HCT116 (cell line): ENCODE results near the gene TULP3. TPM values are rescaled to one million over a fixed set of nuclear protein-coding genes. Genes with fewer than 3 reads are reported as not detected.

Experiments
- ATAC-seq: fragments of 200-7000 bp; cut with Tn5 transposase; 2 replicates; pipeline ENCODE4 v1.9.1; 2020; ENCODE audit warnings: mild to moderate bottlenecking, moderate library complexity
- BruUV-seq: library from RNA; stranded (reverse); fragments of 400-500 nt; replicated peaks from 2 replicates; lab custom pipeline; 2021; lab: Mats Ljungman, UMichigan
- CTCF ChIA-PET: fragments of 300-600 bp; sonication (Branson Sonifier 250); formaldehyde crosslinking; loops from one replicate; lab custom pipeline; 2021; ENCODE audit warnings: antibody characterized with exemption; lab: Charles Lee
- POLR2A ChIA-PET: fragments of 300-600, 350-600 bp; sonication (Branson Sonifier 250); formaldehyde crosslinking; loops from one replicate; lab custom pipeline; 2021; ENCODE audit warnings: antibody characterized with exemption; lab: Charles Lee
- RAD21 ChIA-PET, 2 experiments: fragments of 300-600 bp; sonication (Branson Sonifier 250); formaldehyde crosslinking; loops; one replicate each; lab custom pipeline; 2023; ENCODE audit warnings: low total read pairs in 2 of 2; ENCODE audit not compliant: uncharacterized antibody in 2 of 2, unreplicated experiment in 2 of 2, low non-redundant PET in 1 of 2; lab: Charles Lee
- DNase-seq: peaks from one replicate; pipeline ENCODE4 v3.0.0-alpha.2; 2010; ENCODE audit warnings: low read depth, low spot score
- H2AFZ ChIP-seq: fragments of 200-600 bp; shearing (Covaris generic), sonication (generic); 2 replicates; pipeline ENCODE4 v1.6.1; 2017; ENCODE audit warnings: low read depth, mixed run types, mixed read lengths, antibody characterized with exemption, low read length; ENCODE audit not compliant: poor library complexity, severe bottlenecking
- H3K27ac ChIP-seq: 2 replicates; pipeline ENCODE4 v1.5.1; 2012; ENCODE audit warnings: low read depth, low read length
- H3K27me3 ChIP-seq: fragments of 200-600 bp; sonication (generic); 2 replicates; pipeline ENCODE4 v1.6.1; 2016; ENCODE audit warnings: mixed run types, low read length, mixed read lengths; ENCODE audit not compliant: insufficient read depth
- H3K36me3 ChIP-seq, 2 experiments: fragments of 200-500 bp in 1 of 2; fragments of 200-600 bp in 1 of 2; sonication (Bioruptor generic) in 1 of 2; sonication (generic) in 1 of 2; 2 replicates each; pipeline versions ENCODE4 v1.5.1 to v1.6.1; 2014 to 2016; ENCODE audit warnings: low read length in 2 of 2, inconsistent platforms in 1 of 2, mixed read lengths in 1 of 2, mixed run types in 1 of 2; ENCODE audit not compliant: insufficient read depth in 2 of 2, control insufficient read depth in 1 of 2
- H3K4me1 ChIP-seq, 2 experiments: fragments of 200-600 bp in 1 of 2; sonication (generic) in 1 of 2; 2 replicates each; pipeline versions ENCODE4 v1.5.1 to v1.6.1; 2012 to 2017; ENCODE audit warnings: low read length in 2 of 2, inconsistent platforms in 1 of 2, mild to moderate bottlenecking in 1 of 2, mixed read lengths in 1 of 2, mixed run types in 1 of 2, moderate library complexity in 1 of 2; ENCODE audit not compliant: insufficient read depth in 2 of 2, control insufficient read depth in 1 of 2
- H3K4me2 ChIP-seq: fragments of 200-600 bp; sonication (generic); 2 replicates; pipeline ENCODE4 v1.6.1; 2017; ENCODE audit warnings: mixed run types, low read length, mixed read lengths
- H3K4me3 ChIP-seq, 2 experiments: fragments of 200-600 bp in 1 of 2; sonication (generic) in 1 of 2; replicated peaks in 1 of 2; 2 replicates each; pipeline ENCODE4 v1.5.1; 2011 to 2016; ENCODE audit warnings: low read length in 2 of 2, control low read depth in 1 of 2, low read depth in 1 of 2, mild to moderate bottlenecking in 1 of 2, mixed read lengths in 1 of 2, mixed run types in 1 of 2
- H3K79me2 ChIP-seq: fragments of 200-600 bp; sonication (generic); 2 replicates; pipeline ENCODE4 v1.6.1; 2017; ENCODE audit warnings: mild to moderate bottlenecking, mixed run types, low read length, moderate library complexity, mixed read lengths; ENCODE audit not compliant: insufficient read depth
- H3K9ac ChIP-seq: fragments of 200-600 bp; sonication (generic); 2 replicates; pipeline ENCODE4 v1.6.1; 2016; ENCODE audit warnings: low read length, mixed read lengths
- H3K9me2 ChIP-seq: fragments of 200-600 bp; sonication (generic), shearing (Covaris generic); 2 replicates; pipeline ENCODE4 v1.6.1; 2017; ENCODE audit warnings: mixed run types, mild to moderate bottlenecking, moderate library complexity; ENCODE audit not compliant: insufficient read depth
- H3K9me3 ChIP-seq, 2 experiments: fragments of 200-500 bp in 1 of 2; fragments of 200-600 bp in 1 of 2; sonication (Bioruptor generic) in 1 of 2; sonication (generic) in 1 of 2; 2 replicates each; pipeline ENCODE4 v1.6.1; 2014 to 2017; ENCODE audit warnings: low read length in 2 of 2, mixed read lengths in 2 of 2, inconsistent platforms in 1 of 2, low read depth in 1 of 2, mild to moderate bottlenecking in 1 of 2, mixed run types in 1 of 2, moderate library complexity in 1 of 2; ENCODE audit not compliant: control insufficient read depth in 1 of 2, insufficient read depth in 1 of 2
- H4K20me1 ChIP-seq: fragments of 200-600 bp; sonication (generic), shearing (Covaris generic); 2 replicates; pipeline ENCODE4 v1.6.1; 2017; ENCODE audit warnings: mixed run types, mild to moderate bottlenecking, moderate library complexity; ENCODE audit not compliant: insufficient read depth
- CBX3 ChIP-seq: IDR thresholded peaks from 2 replicates; pipeline ENCODE4 v1.6.1; 2012; ENCODE audit warnings: low read depth
- CEBPB ChIP-seq: IDR thresholded peaks from 2 replicates; pipeline ENCODE4 v1.6.1; 2012; ENCODE audit warnings: low read depth
- CTCF ChIP-seq, 3 experiments: fragments of 200-600 bp in 1 of 3; sonication (generic) in 1 of 3; IDR thresholded peaks in 2 of 3; conservative IDR thresholded peaks in 1 of 3; 2 replicates each; pipeline ENCODE4 v1.5.1; 2012 to 2017; ENCODE audit warnings: low read depth in 2 of 3, low read length in 2 of 3, antibody characterized with exemption in 1 of 3, borderline replicate concordance in 1 of 3, control low read depth in 1 of 3, mild to moderate bottlenecking in 1 of 3, mixed read lengths in 1 of 3, mixed run types in 1 of 3, moderate library complexity in 1 of 3; ENCODE audit not compliant: insufficient read depth in 1 of 3
- EGR1 ChIP-seq: IDR thresholded peaks from 2 replicates; pipeline ENCODE4 v1.6.1; 2012; ENCODE audit warnings: low read depth
- ELF1 ChIP-seq: IDR thresholded peaks from 2 replicates; pipeline ENCODE4 v1.6.1; 2012; ENCODE audit warnings: low read depth, borderline replicate concordance
- EZH2 ChIP-seq: fragments of 200-600 bp; sonication (generic); IDR thresholded peaks from 2 replicates; pipeline ENCODE4 v1.6.1; 2017; ENCODE audit warnings: antibody characterized with exemption, mixed run types
- EZH2phosphoT487 ChIP-seq: fragments of 200-600 bp; IDR thresholded peaks from 2 replicates; pipeline ENCODE4 v1.6.1; 2018; ENCODE audit warnings: antibody characterized with exemption, borderline replicate concordance
- JUND ChIP-seq: IDR thresholded peaks from 2 replicates; pipeline ENCODE4 v1.6.1; 2012
- REST ChIP-seq: IDR thresholded peaks from 2 replicates; pipeline ENCODE4 v1.6.1; 2012; ENCODE audit warnings: low read depth
- SRF ChIP-seq: IDR thresholded peaks from 2 replicates; pipeline ENCODE4 v1.6.1; 2012; ENCODE audit warnings: low read depth
- TCF7L2 ChIP-seq: IDR thresholded peaks from 2 replicates; pipeline ENCODE4 v1.7.0; 2011; ENCODE audit warnings: borderline replicate concordance, inconsistent platforms; ENCODE audit not compliant: insufficient read depth, insufficient read length; ENCODE audit errors: extremely low read depth
- YY1 ChIP-seq: IDR thresholded peaks from 2 replicates; pipeline ENCODE4 v1.6.1; 2011; ENCODE audit warnings: low read length, low read depth, moderate library complexity, mild to moderate bottlenecking; ENCODE audit not compliant: insufficient replicate concordance; ENCODE audit errors: extremely low read depth
- ZFX ChIP-seq: fragments of 450-650 bp; IDR thresholded peaks from 2 replicates; pipeline ENCODE4 v1.6.1; 2017
- intact Hi-C: fragments of 100-400 bp; cut with micrococcal nuclease; formaldehyde crosslinking; loops from 2 replicates; pipeline ENCODE4 v1.10.0; 2022
- total RNA-seq: library from RNA; stranded (reverse); gene quantifications from one replicate; pipeline ENCODE4 v1.2.1, GENCODE V29; 2021; ENCODE audit not compliant: unreplicated experiment

The TULP3 gene
- total RNA-seq, 1 experiment from 2014 or later: 21.3 TPM

DNA sequence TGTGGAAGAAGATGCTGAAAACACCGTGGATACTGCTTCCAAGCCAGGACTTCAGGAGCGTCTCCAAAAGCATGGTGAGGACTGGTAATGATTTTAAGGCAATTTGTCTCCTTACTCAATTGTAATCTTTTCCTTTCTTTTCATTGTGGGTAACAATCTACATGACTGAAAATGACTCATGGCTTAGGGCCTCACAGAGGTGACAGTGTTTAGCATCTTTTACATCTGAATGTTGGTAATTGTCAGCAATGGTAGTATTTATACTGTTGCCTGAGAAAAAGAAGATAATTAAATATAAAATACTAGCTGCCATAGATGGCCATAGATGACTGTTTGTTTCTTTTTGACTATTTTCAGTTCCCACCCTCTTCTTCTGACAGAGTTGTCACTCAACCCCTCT is 31.6 kb downstream of the TULP3 start (continued):
- TF ChIP-seq EZH2: no peak
- TF ChIP-seq CBX3: no peak
- no peak for TF ChIP-seq EGR1
- TF ChIP-seq JUND: no peak
- TF ChIP-seq YY1: no peak
- TF ChIP-seq, all 23 proteins: peak for 0

GRCh38 chr12:2923057-2923456 is 32.4 kb downstream of the TULP3 start:
- POLR2A ChIA-PET: no interaction called here
- DNase-seq (no peak), ATAC-seq (no peak)
- Histone ChIP-seq H3K79me2 (no peaks in the 10 kb centered on the region), H3K27ac (no peak overlapping the region), H3K27me3 (no peaks in the 10 kb centered on the region), H3K4me2 (no peak overlapping the region), H3K9me2 (no peaks in the 10 kb centered on the region), H2AFZ (no peak overlapping the region), H3K4me3 (no peak overlapping the region), H3K9ac (no peak overlapping the region), H3K4me1 (no peaks in the 10 kb centered on the region), H3K36me3 (peaks cover 13 to 18% of the 10 kb centered on the region in 2 experiments), H4K20me1 (no peaks in the 10 kb centered on the region), H3K9me3 (no peaks in the 10 kb centered on the region)
- RAD21 ChIA-PET: no interaction called here
- CTCF ChIA-PET: no interaction called here
- TF ChIP-seq CBX3 (no peak), ELF1 (no peak), SRF (no peak)
- intact Hi-C loops: no loop called here
- BruUV-seq: no TSS peak

DNA sequence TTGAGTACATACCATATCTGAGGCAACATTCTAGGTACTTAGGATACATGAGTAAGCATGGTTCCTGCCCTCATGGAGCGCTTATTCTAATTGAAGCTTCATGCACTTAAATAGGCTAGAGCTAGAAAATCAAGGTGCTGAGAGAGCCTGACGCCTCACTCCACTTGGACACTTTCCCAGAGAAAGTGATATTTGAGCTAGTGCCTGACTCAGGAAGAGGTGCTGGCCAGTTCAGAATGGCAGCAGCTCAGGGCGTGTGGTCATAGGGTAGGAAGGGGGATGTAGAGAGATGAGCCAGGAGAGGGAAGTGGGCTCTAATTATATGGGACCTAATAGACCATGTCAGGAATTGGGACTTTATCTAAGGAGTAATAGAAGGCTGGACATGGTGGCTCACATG is 33.3 kb downstream of the TULP3 start:
- Histone ChIP-seq H3K4me2 (no peak overlapping the region), H3K27me3 (no peaks in the 10 kb centered on the region), H3K9me3 (no peaks in the 10 kb centered on the region), H3K27ac (no peak overlapping the region), H3K36me3 (peaks cover 13 to 18% of the 10 kb centered on the region in 2 experiments), H3K9me2 (no peaks in the 10 kb centered on the region), H2AFZ (no peak overlapping the region), H3K79me2 (no peaks in the 10 kb centered on the region), H3K4me3 (no peak overlapping the region), H3K4me1 (no peaks in the 10 kb centered on the region), H4K20me1 (no peaks in the 10 kb centered on the region), H3K9ac (no peak overlapping the region)
- ATAC-seq: no peak
- no peak for DNase-seq
- ChIA-PET CTCF (interaction anchor here (1.6 kb wide), 1 partner anchor 20 kb away, joined by 3 read pairs; no protein-coding TSS in a partner anchor), RAD21 (no interaction called here), POLR2A (no interaction called here)
- no TSS peak for BruUV-seq
- TF ChIP-seq REST (no peak), TCF7L2 (no peak), CEBPB (no peak), EGR1 (no peak), ZFX (no peak), JUND (no peak), EZH2phosphoT487 (no peak), CTCF (IDR thresholded peaks at IDR 0.05 in 2 of 3, conservative IDR thresholded peaks at IDR 0.05 in 1 of 3; ENCODE audit: borderline replicate concordance in 1 of 3, insufficient read depth in 1 of 3, low read depth in 2 of 3, low read length in 2 of 3) (no peak), CBX3 (no peak)
- intact Hi-C loops: no loop called here
